HG03060 (cell line): ENCODE results near the gene AUTS2.

Source experiments
- ATAC-seq: cut with Tn5 transposase; IDR thresholded peaks from one replicate; pipeline ENCODE4 v1.9.1; 2021; ENCODE audit warnings: low read depth, moderate number of reproducible peaks; ENCODE audit not compliant: unreplicated experiment

AUTS2 gene

DNA sequence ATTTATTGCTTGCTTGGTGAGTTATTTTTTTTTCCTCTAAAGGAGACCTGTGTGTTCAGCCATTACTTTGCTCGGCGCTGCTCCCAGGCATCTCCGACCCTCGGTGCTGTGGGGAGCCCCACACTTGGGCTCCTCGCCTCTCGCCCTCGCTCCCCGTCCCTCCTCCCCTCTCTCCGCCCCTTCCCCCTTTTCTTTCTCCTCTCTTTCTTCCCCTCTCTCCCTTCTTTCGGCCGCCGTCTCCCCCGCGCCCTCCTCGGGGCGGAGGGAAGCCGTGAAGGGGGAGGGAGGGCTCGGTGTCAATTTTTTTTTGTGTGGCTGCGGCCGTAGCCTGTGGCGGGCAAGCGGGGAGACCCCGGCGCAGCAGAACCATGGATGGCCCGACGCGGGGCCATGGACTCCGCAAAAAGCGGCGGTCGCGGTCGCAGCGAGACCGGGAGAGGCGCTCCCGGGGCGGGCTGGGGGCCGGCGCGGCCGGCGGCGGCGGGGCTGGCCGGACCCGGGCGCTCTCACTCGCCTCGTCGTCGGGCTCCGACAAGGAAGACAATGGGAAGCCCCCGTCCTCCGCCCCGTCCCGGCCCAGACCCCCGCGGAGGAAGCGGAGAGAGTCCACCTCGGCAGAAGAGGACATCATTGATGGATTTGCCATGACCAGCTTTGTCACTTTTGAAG, 1.1 kb downstream of the AUTS2 start:
- ATAC-seq, result no peak

GRCh38 chr7:69599955-69600709, 1.9 kb downstream of the AUTS2 start:
- ATAC-seq, result no peak

- no peak for ATAC-seq
Observed at GRCh38 chr7:69600710-69601519, 2.6 kb downstream of the AUTS2 start.

DNA sequence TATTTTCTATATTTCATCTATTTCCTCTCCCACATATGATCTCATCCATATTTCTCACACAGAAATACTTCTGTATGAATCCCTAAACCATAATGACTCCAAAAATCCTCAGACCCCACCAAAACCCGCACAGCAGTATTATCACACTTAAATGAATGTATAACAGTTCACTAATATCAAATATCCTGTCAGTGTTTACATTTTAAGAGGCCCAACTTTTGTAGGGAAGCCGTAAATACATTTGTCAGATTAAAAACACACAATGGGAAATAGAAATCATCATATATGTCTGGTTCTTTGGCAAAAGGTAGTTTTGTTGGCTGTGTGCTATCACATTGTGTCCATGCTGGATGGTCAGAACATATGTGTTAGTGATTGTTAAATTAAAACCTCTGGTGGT, 4.2 kb downstream of the AUTS2 start:
- ATAC-seq, result no peak

- no peak for ATAC-seq
Observed at GRCh38 chr7:69603351-69603750, 5.1 kb downstream of the AUTS2 start.

- ATAC-seq, result no peak
Observed at GRCh38 chr7:69603937-69604494, 5.7 kb downstream of the AUTS2 start.

- ATAC-seq, result no peak
Observed at GRCh38 chr7:69605070-69605469, 6.8 kb downstream of the AUTS2 start.

GRCh38 chr7:69605546-69605945, 7.3 kb downstream of the AUTS2 start:
- no peak for ATAC-seq

- no peak for ATAC-seq
Observed at GRCh38 chr7:69608049-69608448, 9.8 kb downstream of the AUTS2 start.

GRCh38 chr7:69608878-69609277, 10.6 kb downstream of the AUTS2 start:
- ATAC-seq, result no peak

DNA sequence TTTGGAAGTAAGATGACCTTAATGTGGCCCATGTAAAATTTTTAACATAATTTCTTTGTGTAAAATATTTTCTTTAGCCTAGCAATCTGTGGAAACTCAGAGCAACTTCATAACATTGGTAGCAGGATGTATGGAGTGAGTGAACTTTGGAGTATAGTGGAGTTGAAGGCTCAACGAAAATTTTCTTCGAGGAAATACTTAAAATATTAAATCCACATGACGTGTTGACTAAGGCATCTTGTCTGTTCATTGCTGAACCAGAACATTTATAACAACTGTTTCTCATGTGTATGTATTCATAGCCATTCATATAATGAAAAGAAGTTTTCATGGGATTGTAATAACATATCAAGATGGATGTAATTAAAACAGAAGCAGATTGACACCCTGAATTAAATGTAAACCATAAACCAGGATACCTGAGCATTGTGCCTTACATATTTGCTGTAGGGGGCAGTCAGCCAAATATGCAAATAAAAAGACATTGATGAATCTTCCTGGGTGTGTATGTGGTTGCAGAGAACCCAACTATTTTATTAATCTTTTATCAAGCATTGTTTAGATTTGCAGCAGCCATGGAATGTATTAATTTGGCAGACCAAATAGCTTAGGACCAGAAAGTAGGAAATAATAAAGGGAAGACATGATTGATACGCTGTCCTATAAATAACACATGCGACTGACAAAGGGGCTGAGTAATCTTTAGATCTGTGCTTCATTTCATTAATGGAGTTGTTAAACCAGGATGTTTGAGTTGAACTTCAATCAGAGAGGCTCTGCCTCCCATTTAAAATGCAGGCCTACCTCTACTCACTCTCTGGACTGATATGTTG, 11.5 kb downstream of the AUTS2 start:
- ATAC-seq, result no peak

DNA sequence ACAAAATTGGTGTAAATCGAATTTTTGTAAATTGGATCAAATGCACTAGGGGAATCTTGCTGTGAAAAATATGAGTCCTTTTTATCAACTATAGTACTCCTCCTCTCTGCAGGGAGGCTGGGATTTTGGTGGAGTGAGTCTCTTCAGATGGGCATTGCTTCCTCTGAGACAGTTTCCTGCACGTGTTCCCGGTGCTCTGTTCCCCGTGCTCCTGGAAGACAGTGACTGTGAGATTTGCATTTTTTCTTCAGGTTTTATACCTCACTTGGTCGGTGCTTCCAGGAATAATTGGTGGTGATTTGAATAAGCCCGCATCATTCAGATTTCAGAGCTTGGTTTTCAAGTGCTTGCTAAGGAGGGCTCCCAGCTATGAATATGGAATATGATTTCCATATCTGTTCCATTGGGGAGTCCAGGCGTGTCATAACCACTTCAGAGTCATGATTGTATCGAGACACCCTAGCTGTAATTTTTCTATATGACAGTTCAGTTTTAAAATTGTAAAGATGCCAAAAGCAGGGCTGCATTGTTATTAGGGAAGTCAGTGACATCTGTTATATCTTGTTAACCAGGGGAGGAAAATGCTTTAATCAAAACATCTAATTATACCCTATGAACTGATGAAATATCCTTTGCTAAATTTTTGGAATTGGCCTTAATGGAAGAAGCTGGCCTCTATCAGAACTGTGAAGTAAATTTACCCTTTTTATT, 12.3 kb downstream of the AUTS2 start:
- ATAC-seq, result no peak

DNA sequence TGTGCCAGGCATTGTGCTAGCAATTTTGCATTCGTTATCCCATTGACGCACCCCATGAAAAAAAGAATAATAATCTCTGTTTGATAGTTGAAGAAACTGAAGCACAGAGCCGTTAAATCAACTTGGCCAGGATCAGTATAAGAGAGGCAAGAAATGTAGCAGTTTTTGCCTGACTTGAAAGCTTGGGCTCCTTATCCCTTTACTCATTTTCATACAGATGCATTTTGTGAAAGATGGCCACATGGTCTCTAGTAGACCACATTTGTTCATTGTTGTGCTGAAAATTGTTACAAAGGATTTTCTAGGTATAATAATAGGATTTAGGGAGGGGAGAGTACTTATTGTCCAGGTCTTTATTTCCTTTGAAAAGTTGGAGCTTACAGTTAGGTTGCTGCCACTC, 14.7 kb downstream of the AUTS2 start:
- ATAC-seq, result no peak

- no peak for ATAC-seq
Observed at GRCh38 chr7:69613846-69614245, 15.6 kb downstream of the AUTS2 start.

GRCh38 chr7:69615685-69616084, 17.4 kb downstream of the AUTS2 start:
- no peak for ATAC-seq

GRCh38 chr7:69617364-69617763, 19.1 kb downstream of the AUTS2 start:
- no peak for ATAC-seq

DNA sequence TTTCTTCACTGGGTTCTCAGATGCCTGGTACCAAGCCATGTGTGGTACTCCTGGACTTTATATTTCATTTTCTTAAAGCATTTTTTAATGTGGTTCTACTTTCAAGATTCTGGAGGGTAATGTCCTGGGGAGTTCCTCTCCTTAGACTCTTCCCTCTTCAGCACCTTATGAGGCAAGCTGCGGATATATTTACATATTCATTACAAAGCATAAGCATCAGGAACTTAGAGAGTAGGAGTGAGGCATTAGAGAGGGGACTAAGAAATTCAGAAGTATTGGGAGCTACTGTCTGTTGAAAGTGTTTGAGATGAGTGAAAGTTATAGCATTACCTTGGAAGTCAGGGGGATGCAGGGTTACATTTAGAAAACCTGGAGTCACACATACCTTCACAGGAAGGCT, 20.8 kb downstream of the AUTS2 start:
- no peak for ATAC-seq

DNA sequence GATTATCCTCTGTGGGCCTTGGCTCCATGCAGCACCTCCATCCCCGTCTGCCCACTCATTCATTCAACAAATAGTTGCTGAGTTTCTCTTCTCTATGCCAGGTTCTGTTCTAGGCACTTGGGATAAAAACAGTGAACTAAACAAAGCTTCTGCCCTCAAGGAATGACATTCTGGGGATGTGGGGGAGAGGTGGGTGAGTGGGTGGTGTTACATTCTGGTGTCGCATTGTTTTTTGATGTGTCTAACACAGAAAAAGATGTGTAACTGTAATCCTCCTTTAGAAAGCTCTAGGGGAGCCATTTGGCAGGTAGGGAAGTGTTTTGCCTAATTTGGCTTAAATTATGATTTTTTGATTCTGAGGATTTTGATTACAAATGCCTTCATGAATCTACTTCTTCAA, 21.4 kb downstream of the AUTS2 start:
- no peak for ATAC-seq

GRCh38 chr7:69620063-69620462, 21.8 kb downstream of the AUTS2 start:
- no peak for ATAC-seq

GRCh38 chr7:69620650-69621049, 22.4 kb downstream of the AUTS2 start:
- ATAC-seq, result no peak
